K562 (cell line): ENCODE results near the gene SLC26A1. TPM values are rescaled to one million over a fixed set of nuclear protein-coding genes. Genes with fewer than 3 reads are reported as not detected.

Experiments used
- CBFB ChIP-seq: sonication (generic); formaldehyde crosslinking; IDR thresholded peaks from 2 replicates; pipeline ENCODE4 v1.4.0; 2020; ENCODE audit warnings: mild to moderate bottlenecking, missing genetic modification reagents
- DACH1 ChIP-seq: fragments of 450-650 bp; IDR thresholded peaks from 2 replicates; pipeline ENCODE4 v1.6.1; 2018; ENCODE audit not compliant: partially characterized antibody
- MBD2 ChIP-seq: sonication (generic); IDR thresholded peaks from 2 replicates; pipeline ENCODE4 v1.6.1; 2016; ENCODE audit warnings: low read depth, borderline replicate concordance
- SIN3A ChIP-seq, 2 experiments: fragments of 150-350 bp in 1 of 2; IDR thresholded peaks; 2 replicates each; pipeline ENCODE4 v1.6.1; 2011 to 2016; ENCODE audit warnings: borderline replicate concordance in 2 of 2, low read depth in 2 of 2, low read length in 2 of 2, mild to moderate bottlenecking in 2 of 2, moderate library complexity in 2 of 2; ENCODE audit not compliant: control insufficient read depth in 1 of 2
- SMARCA5 ChIP-seq: fragments of 450-650 bp; IDR thresholded peaks from 2 replicates; pipeline ENCODE4 v1.6.1; 2016
- TAF15 ChIP-seq: fragments of 200-400 bp; formaldehyde crosslinking; IDR thresholded peaks from 2 replicates; pipeline ENCODE4 v1.6.1; 2017; ENCODE audit warnings: mild to moderate bottlenecking, low read depth, low read length, moderate library complexity
- ZC3H11A ChIP-seq: IDR thresholded peaks from 2 replicates; pipeline ENCODE4 v1.6.1; 2012; ENCODE audit warnings: low read depth, low read length, improper control_type of control experiment
- ZNF696 ChIP-seq: fragments of 250-450 bp; sonication (Bioruptor Pico); conservative IDR thresholded peaks from 2 replicates; pipeline ENCODE4 v1.4.0; 2020; ENCODE audit warnings: mild to moderate bottlenecking, moderate library complexity
- polyA plus RNA-seq, 8 experiments: library from polyadenylated mRNA; depleted of rRNA in 4 of 8; stranded (reverse) in 5 of 8; unstranded in 3 of 8; fragments of >200 nt; fragmentation: Nextera tagmentation in 2 of 8; fragmentation: Illumina TruSeq in 1 of 8; extraction: Ambion mirVana in 2 of 8; extraction: Trizol in 1 of 8; gene quantifications; 2 replicates each; pipeline versions ENCODE4 v1.2.1 to v1.2.3, GENCODE V29; 2011 to 2014; ENCODE audit warnings: inconsistent platforms in 1 of 8, missing spikeins in 1 of 8
- total RNA-seq, 7 experiments: library from RNA; depleted of rRNA in 6 of 7; stranded (reverse); fragments of >200 nt in 6 of 7; fragmentation: Illumina TruSeq in 2 of 7; extraction: Trizol in 2 of 7; gene quantifications; 2 replicates each; pipeline versions ENCODE4 v1.2.1 to v1.2.3, GENCODE V29; 2011 to 2021; ENCODE audit warnings: low replicate concordance in 1 of 7
- TF ChIP-seq, protein P1 (sequence below): fragments of 200-600 bp; sonication (generic); IDR thresholded peaks from one replicate; pipeline ENCODE4 v1.6.1; 2012; ENCODE audit warnings: mild to moderate bottlenecking, low read depth, low read length, inconsistent platforms

SLC26A1 gene
- total and polyA plus RNA-seq, 9 of the 15 experiments (the other 6 are each of a cell fraction or from before 2014, with no cell fraction given), result 0.11 to 4.2 (median 0.95) TPM

DNA sequence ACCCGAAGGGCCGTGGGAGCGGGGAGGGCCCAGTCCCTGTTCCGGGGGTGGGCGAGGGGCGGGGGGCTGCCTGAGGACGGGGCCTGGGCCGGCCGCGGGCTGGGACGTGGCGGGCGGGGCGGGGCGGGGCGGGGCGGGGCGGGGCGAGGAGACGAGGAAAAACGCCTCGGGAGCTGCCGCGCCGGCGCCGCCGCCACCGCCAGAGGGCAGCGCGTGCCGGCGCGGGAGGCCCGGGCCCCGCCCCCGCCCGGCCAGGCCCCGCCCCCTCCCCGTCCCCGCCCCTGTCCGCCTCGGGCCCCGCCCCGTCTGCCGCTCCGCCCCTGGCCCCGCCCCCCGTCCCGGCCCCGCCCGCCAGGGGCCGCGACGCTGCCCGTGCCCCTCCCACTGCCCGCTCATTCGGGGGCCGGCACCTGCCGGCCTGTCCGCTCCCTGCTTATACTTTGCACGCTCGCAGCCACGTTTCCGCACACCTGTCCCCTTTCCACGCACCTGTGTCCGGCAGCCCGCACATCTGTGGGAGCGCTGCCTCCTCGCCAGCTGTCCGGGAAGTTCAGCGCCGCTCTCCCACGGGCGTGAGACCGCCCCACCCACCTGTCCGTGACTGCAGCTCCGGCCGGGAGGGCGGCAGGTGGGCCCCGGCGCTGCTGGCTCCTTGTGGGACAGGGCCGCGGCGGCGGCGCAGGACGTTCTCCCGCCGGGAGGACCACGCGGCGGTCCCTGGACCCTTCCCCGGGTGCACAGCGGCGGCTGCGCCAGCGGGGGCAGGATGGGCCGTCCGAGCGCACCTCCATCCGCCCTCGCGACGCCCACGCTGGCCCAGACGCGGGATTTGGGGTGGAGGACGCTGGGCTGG is 16.6 kb upstream of the SLC26A1 start (continued):
- no peak for TF ChIP-seq DACH1
- TF ChIP-seq, protein P1, sequence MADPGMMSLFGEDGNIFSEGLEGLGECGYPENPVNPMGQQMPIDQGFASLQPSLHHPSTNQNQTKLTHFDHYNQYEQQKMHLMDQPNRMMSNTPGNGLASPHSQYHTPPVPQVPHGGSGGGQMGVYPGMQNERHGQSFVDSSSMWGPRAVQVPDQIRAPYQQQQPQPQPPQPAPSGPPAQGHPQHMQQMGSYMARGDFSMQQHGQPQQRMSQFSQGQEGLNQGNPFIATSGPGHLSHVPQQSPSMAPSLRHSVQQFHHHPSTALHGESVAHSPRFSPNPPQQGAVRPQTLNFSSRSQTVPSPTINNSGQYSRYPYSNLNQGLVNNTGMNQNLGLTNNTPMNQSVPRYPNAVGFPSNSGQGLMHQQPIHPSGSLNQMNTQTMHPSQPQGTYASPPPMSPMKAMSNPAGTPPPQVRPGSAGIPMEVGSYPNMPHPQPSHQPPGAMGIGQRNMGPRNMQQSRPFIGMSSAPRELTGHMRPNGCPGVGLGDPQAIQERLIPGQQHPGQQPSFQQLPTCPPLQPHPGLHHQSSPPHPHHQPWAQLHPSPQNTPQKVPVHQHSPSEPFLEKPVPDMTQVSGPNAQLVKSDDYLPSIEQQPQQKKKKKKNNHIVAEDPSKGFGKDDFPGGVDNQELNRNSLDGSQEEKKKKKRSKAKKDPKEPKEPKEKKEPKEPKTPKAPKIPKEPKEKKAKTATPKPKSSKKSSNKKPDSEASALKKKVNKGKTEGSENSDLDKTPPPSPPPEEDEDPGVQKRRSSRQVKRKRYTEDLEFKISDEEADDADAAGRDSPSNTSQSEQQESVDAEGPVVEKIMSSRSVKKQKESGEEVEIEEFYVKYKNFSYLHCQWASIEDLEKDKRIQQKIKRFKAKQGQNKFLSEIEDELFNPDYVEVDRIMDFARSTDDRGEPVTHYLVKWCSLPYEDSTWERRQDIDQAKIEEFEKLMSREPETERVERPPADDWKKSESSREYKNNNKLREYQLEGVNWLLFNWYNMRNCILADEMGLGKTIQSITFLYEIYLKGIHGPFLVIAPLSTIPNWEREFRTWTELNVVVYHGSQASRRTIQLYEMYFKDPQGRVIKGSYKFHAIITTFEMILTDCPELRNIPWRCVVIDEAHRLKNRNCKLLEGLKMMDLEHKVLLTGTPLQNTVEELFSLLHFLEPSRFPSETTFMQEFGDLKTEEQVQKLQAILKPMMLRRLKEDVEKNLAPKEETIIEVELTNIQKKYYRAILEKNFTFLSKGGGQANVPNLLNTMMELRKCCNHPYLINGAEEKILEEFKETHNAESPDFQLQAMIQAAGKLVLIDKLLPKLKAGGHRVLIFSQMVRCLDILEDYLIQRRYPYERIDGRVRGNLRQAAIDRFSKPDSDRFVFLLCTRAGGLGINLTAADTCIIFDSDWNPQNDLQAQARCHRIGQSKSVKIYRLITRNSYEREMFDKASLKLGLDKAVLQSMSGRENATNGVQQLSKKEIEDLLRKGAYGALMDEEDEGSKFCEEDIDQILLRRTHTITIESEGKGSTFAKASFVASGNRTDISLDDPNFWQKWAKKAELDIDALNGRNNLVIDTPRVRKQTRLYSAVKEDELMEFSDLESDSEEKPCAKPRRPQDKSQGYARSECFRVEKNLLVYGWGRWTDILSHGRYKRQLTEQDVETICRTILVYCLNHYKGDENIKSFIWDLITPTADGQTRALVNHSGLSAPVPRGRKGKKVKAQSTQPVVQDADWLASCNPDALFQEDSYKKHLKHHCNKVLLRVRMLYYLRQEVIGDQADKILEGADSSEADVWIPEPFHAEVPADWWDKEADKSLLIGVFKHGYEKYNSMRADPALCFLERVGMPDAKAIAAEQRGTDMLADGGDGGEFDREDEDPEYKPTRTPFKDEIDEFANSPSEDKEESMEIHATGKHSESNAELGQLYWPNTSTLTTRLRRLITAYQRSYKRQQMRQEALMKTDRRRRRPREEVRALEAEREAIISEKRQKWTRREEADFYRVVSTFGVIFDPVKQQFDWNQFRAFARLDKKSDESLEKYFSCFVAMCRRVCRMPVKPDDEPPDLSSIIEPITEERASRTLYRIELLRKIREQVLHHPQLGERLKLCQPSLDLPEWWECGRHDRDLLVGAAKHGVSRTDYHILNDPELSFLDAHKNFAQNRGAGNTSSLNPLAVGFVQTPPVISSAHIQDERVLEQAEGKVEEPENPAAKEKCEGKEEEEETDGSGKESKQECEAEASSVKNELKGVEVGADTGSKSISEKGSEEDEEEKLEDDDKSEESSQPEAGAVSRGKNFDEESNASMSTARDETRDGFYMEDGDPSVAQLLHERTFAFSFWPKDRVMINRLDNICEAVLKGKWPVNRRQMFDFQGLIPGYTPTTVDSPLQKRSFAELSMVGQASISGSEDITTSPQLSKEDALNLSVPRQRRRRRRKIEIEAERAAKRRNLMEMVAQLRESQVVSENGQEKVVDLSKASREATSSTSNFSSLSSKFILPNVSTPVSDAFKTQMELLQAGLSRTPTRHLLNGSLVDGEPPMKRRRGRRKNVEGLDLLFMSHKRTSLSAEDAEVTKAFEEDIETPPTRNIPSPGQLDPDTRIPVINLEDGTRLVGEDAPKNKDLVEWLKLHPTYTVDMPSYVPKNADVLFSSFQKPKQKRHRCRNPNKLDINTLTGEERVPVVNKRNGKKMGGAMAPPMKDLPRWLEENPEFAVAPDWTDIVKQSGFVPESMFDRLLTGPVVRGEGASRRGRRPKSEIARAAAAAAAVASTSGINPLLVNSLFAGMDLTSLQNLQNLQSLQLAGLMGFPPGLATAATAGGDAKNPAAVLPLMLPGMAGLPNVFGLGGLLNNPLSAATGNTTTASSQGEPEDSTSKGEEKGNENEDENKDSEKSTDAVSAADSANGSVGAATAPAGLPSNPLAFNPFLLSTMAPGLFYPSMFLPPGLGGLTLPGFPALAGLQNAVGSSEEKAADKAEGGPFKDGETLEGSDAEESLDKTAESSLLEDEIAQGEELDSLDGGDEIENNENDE, result no peak
- TF ChIP-seq TAF15, result no peak
- no peak for TF ChIP-seq CBFB
- no peak for TF ChIP-seq MBD2
- TF ChIP-seq ZC3H11A, result no peak
- TF ChIP-seq ZNF696 (CRISPR knock-in tag), result no peak
- TF ChIP-seq SMARCA5, result no peak
- TF ChIP-seq SIN3A (IDR thresholded peaks at IDR 0.05; ENCODE audit: borderline replicate concordance in 2 of 2, control insufficient read depth in 1 of 2, low read depth in 2 of 2, low read length in 2 of 2), result 0 out of 4 replicates have a peak, but pooled peaks of 1 of the 2 experiments have one; percentile 41
